Hypothalamus (tissue), 51 donors: ENCODE measurements around the gene CDHR1.

Experiments
- DNase-seq, 51 donors: peaks; one replicate each; lab custom pipeline; 2025; lab: John Stamatoyannopoulos, UW

CDHR1 gene

GRCh38 chr10:84224411-84225028 lies 30.2 kb downstream of the CDHR1 start:
- DNase-seq = no peak

GRCh38 chr10:84225427-84226173 lies 31.3 kb downstream of the CDHR1 start, which contains the start of gene LRIT2:
Gene LRIT2 (minus strand): TSS chr10:84225544. CDS start chr10:84225520, 24 bp downstream.
- peak in 1 of 51 donors; percentile 16 for DNase-seq

- no peak for DNase-seq
These were observed 32.3 kb downstream of the CDHR1 start for GRCh38 chr10:84226616-84227015.

- DNase-seq = peak in 2 of 51 donors; percentile 6 to 20
These were observed 33.5 kb downstream of the CDHR1 start for GRCh38 chr10:84227810-84228209.

GRCh38 chr10:84230359-84230758 lies 36.0 kb downstream of the CDHR1 start:
- no peak for DNase-seq

GRCh38 chr10:84232376-84232775 lies 38.0 kb downstream of the CDHR1 start:
- no peak for DNase-seq

- peak in 1 of 51 donors; percentile 11 for DNase-seq
These were observed 39.6 kb downstream of the CDHR1 start for GRCh38 chr10:84233940-84234339.

- DNase-seq = no peak
These were observed 40.1 kb downstream of the CDHR1 start for GRCh38 chr10:84234479-84234878.

GRCh38 chr10:84235096-84235495 lies 40.8 kb downstream of the CDHR1 start:
- DNase-seq = no peak

- DNase-seq = no peak
These were observed 42.5 kb downstream of the CDHR1 start for GRCh38 chr10:84236807-84237198.

GRCh38 chr10:84237199-84238051 lies 43.1 kb downstream of the CDHR1 start:
- no peak for DNase-seq

- DNase-seq = no peak
These were observed 44.6 kb downstream of the CDHR1 start for GRCh38 chr10:84238909-84239308.

- DNase-seq = no peak
These were observed 47.0 kb downstream of the CDHR1 start, which contains the start of gene LRIT1 for GRCh38 chr10:84241185-84241790. Gene LRIT1 (minus strand): TSS chr10:84241546. CDS start chr10:84241439, 107 bp downstream.

GRCh38 chr10:84243759-84244158 lies 49.4 kb downstream of the CDHR1 start:
- DNase-seq = no peak

- DNase-seq = peak; percentile 23 to 98 (median 85)
These were observed 50.4 kb downstream of the CDHR1 start, which contains the start of gene RGR for GRCh38 chr10:84244651-84245270. Gene RGR (plus strand): TSS chr10:84245053. CDS start chr10:84245091, 38 bp downstream.

GRCh38 chr10:84247496-84247895 lies 53.2 kb downstream of the CDHR1 start:
- no peak for DNase-seq

- no peak for DNase-seq
These were observed 54.5 kb downstream of the CDHR1 start for GRCh38 chr10:84248794-84249193.

- no peak for DNase-seq
These were observed 60.5 kb downstream of the CDHR1 start for GRCh38 chr10:84254552-84255478.
